IPS-20b (cell line): Measurements from ENCODE around the gene LTBP3.
"Not testable (repeated sequence)": the region's sequence is repeated elsewhere in the genome, so short reads cannot be mapped to it uniquely, and the experiment has no call there.

Source experiments
- H3K27ac ChIP-seq: one replicate; pipeline ENCODE4 v1.5.1; 2013; ENCODE audit warnings: low read length
- H3K27me3 ChIP-seq: 2 replicates; pipeline ENCODE4 v1.6.1; 2013; ENCODE audit warnings: mild to moderate bottlenecking, low read length, inconsistent platforms; ENCODE audit not compliant: insufficient read depth
- H3K36me3 ChIP-seq: 2 replicates; pipeline ENCODE4 v1.6.1; 2013; ENCODE audit warnings: low read depth, mild to moderate bottlenecking, inconsistent platforms, low read length, moderate library complexity; ENCODE audit not compliant: insufficient read depth
- H3K4me1 ChIP-seq: 2 replicates; pipeline ENCODE4 v1.6.1; 2013; ENCODE audit warnings: mild to moderate bottlenecking, control low read depth, inconsistent platforms, low read length, moderate library complexity; ENCODE audit not compliant: insufficient read depth
- H3K4me3 ChIP-seq: 2 replicates; pipeline ENCODE4 v1.5.1; 2013; ENCODE audit warnings: mild to moderate bottlenecking, low read length, inconsistent platforms
- H3K9ac ChIP-seq: 2 replicates; pipeline ENCODE4 v1.6.1; 2013; ENCODE audit warnings: low read depth, mild to moderate bottlenecking, inconsistent platforms, low read length, moderate library complexity
- H3K9me3 ChIP-seq: 2 replicates; pipeline ENCODE4 v1.6.1; 2013; ENCODE audit warnings: mild to moderate bottlenecking, low read depth, low read length, inconsistent platforms; ENCODE audit not compliant: insufficient read depth

Gene LTBP3

DNA sequence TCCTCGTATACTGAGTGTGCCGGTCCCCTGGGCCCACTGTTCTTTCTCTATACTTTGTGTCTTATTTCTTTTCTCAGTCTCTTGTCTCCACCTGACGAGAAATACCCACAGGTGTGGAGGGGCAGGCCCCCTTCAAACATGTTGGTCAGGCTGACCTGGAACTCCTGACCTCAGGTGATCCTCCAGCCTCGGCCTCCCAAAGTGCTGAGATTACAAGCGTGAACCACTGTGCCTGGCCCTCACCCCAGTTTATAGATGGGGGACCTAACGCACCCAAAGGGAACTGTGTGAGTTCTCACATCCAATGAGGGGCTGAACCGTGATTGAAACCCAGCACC lies 34.6 kb downstream of the LTBP3 start:
- Histone ChIP-seq H3K36me3 (peaks cover 11% of the 10 kb centered on the region; the same call in 1 of the 2 replicates), H3K27me3 (peaks cover 11% of the 10 kb centered on the region)
- H3K9me3 ChIP-seq, H3K4me3 ChIP-seq, H3K9ac ChIP-seq, H3K27ac ChIP-seq, H3K4me1 ChIP-seq: not testable (repeated sequence)

GRCh38 chr11:65522718-65523630 lies 35.2 kb downstream of the LTBP3 start:
- Histone ChIP-seq H3K27me3 (peaks cover 11% of the 10 kb centered on the region), H3K36me3 (peaks cover 10% of the 10 kb centered on the region; the same call in 1 of the 2 replicates)
- not testable (repeated sequence) for H3K9me3 ChIP-seq, H3K4me3 ChIP-seq, H3K4me1 ChIP-seq, H3K9ac ChIP-seq, H3K27ac ChIP-seq

DNA sequence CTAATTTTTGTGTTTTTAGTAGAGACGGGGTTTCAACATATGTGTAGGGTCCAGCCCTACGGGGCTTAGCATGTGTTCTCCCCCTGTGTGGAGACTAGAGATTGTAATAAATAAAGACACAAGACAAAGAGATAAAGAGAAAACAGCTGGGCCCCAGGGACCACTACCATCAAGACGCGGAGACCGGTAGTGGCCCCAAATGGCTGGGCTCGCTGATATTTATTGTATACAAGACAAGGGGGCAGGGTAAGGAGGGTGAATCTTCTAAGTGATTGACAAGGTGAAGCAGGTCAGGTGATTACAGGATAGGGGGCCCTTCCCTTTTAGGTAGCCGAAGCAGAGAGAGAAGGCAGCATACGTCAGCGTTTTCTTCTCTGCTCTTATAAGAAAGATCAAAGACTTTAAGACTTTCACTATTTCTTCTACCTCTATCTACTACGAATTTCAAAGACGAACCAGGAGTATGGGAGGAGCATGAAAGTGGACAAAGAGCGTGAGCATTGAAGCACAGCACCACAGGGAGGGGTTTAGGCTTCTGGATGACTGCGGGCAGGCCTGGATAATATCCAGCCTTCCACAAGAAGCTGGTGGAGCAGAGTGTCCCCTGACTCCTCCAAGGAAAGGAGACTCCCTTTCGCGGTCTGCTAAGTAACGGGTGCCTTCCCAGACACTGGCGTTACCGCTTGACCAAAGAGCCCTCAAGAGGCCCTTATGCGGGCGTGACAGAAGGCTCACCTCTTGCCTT lies 36.2 kb downstream of the LTBP3 start:
- H3K36me3 ChIP-seq, H3K4me1 ChIP-seq, H3K27ac ChIP-seq, H3K4me3 ChIP-seq, H3K9me3 ChIP-seq, H3K9ac ChIP-seq: not testable (repeated sequence)
- H3K27me3 ChIP-seq: peaks cover 11% of the 10 kb centered on the region

GRCh38 chr11:65518941-65519549 lies 39.1 kb downstream of the LTBP3 start:
- H3K36me3 ChIP-seq, H3K27me3 ChIP-seq, H3K9ac ChIP-seq, H3K4me3 ChIP-seq, H3K4me1 ChIP-seq, H3K9me3 ChIP-seq, H3K27ac ChIP-seq: not testable (repeated sequence)

DNA sequence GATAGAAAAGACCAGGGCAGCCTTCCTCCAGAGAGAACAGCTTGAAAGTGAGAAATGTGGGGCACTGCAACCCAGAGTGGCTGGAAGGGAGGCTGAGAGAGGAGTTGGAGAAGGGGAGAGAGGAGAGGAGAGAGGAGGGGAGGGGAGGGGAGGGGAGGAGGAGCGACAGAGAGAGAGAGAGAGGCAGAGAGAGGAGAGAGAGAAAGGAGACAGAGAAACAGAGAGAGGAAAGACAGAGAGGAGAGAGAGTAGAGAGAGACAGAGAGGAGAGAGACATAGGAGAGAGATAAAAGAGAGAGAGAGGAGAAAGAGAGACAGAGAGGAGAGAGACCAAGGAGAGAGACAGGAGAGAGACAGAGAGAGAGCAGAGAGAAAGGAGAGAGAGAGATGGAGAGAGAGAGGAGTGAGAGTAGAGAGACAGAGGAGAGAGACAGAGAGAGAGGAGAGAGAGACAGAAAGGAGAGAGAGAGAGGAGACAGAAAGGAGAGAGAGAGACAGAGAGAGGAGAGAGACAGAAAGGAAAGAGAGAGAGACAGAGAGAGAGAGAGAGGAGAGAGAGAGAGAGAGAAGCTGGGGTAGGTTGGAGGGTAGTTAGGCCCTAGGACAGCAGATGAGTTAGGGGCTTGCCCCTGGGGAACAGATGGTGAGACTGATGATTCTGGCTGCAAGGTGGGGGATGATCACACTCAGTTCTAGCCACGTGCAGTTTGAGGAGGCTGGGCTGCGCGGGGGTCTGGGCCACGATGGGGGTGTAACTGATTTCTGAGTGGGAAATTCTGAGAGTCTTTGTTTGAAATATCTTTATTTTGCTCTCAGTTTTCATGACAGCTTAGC lies 41.8 kb downstream of the LTBP3 start:
- Histone ChIP-seq H3K4me1 (no peaks in the 10 kb centered on the region), H3K4me3 (no peak overlapping the region), H3K36me3 (no peaks in the 10 kb centered on the region), H3K27ac (no peak overlapping the region), H3K27me3 (no peaks in the 10 kb centered on the region), H3K9me3 (no peaks in the 10 kb centered on the region), H3K9ac (no peak overlapping the region)

DNA sequence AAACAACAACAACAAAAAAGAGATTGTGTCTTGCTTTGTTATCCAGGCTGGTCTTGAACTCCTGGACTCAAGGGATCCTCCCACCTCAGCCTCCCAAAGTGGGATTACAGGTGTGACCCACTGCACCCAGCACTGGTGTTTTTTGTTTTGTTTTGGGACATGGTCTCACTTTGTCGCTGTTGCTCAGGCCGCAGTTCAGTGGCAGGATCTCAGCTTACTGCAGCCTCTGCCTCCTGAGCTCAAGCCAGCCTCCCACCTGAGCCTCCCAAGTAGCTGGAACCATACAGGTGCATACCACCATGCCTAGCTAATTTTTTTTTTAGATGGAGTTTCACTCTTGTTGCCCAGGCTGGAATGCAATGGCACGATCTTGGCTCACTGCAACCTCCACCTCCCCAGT lies 45.8 kb downstream of the LTBP3 start:
- H3K4me1 ChIP-seq, H3K36me3 ChIP-seq, H3K27me3 ChIP-seq, H3K9me3 ChIP-seq, H3K27ac ChIP-seq, H3K9ac ChIP-seq, H3K4me3 ChIP-seq: not testable (repeated sequence)

DNA sequence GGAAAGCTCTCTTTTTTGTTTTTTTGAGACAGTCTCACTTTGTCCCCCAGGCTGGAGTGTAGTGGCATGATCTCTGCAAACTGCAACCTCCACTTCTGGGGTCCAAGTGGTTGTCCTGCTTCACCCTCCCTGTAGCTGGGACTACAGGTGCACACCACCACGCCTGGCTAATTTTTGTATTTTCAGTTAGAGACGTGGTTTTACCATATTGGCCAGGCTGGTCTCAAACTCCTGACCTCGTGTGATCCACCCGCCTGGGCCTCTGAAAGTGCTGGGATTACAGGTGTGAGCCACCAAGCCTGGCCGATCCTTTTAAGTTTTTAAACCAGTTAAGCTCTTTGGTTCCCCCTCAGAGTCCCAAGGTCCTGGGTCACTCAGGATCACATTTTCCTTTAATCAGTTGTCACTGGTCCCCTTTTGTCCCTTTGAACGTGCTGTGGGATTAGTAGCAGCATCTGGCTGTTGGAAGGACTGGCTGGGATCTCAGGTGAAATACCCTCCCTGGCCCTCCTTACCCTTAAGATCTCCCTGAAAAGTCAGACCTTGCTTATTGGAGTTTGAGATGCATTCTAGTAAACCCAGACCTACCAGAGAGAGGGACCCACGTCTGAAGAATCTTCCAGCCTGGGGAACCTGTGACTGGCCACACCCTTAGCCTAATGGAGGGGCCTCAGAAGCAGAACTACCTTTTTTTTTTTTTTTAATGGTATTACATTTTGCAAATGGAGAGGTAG lies 51.2 kb downstream of the LTBP3 start:
- Histone ChIP-seq H3K27ac (no peak overlapping the region), H3K4me1 (peaks cover 9% of the 10 kb centered on the region; the same call in 1 of the 2 replicates), H3K36me3 (peaks cover 51% of the 10 kb centered on the region), H3K27me3 (no peaks in the 10 kb centered on the region), H3K4me3 (peak overlapping the region; percentile 96; the same call in 1 of the 2 replicates), H3K9me3 (no peaks in the 10 kb centered on the region), H3K9ac (peak overlapping the region; percentile 7; the same call in 1 of the 2 replicates)

DNA sequence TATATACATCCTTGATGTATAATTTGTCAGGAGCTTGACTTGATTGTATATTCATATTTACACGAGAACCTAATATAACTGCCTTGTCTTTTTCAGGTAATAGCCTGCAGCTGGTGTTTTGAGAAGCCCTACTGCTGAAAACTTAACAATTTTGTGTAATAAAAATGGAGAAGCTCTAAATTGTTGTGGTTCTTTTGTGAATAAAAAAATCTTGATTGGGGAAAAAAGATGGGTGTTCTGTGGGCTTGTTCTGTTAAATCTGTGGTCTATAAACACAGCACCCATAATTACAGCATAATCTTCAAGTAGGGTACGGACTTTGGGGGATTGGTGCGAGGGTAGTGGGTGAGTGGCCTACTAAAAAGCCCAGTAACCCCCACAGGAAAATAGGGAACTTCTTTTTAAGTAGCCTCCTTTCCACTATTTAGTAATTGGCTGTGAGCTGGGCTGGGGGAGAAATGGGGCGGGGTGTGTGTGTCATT lies 51.8 kb downstream of the LTBP3 start:
- H3K9me3 ChIP-seq: no peaks in the 10 kb centered on the region
- peaks cover 9% of the 10 kb centered on the region; the same call in 1 of the 2 replicates for H3K4me1 ChIP-seq
- peak overlapping the region; percentile 96 for H3K4me3 ChIP-seq
- no peak overlapping the region for H3K27ac ChIP-seq
- no peak overlapping the region for H3K9ac ChIP-seq
- peaks cover 57% of the 10 kb centered on the region for H3K36me3 ChIP-seq
- H3K27me3 ChIP-seq: no peaks in the 10 kb centered on the region

DNA sequence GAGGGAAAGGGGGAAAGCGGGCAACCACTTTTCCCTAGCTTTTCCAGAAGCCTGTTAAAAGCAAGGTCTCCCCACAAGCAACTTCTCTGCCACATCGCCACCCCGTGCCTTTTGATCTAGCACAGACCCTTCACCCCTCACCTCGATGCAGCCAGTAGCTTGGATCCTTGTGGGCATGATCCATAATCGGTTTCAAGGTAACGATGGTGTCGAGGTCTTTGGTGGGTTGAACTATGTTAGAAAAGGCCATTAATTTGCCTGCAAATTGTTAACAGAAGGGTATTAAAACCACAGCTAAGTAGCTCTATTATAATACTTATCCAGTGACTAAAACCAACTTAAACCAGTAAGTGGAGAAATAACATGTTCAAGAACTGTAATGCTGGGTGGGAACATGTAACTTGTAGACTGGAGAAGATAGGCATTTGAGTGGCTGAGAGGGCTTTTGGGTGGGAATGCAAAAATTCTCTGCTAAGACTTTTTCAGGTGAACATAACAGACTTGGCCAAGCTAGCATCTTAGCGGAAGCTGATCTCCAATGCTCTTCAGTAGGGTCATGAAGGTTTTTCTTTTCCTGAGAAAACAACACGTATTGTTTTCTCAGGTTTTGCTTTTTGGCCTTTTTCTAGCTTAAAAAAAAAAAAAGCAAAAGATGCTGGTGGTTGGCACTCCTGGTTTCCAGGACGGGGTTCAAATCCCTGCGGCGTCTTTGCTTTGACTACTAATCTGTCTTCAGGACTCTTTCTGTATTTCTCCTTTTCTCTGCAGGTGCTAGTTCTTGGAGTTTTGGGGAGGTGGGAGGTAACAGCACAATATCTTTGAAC lies 52.5 kb downstream of the LTBP3 start:
- Histone ChIP-seq H3K36me3 (peaks cover 64% of the 10 kb centered on the region), H3K9me3 (no peaks in the 10 kb centered on the region), H3K27ac (no peak overlapping the region), H3K4me3 (peak overlapping the region; percentile 96), H3K9ac (0 out of 2 replicates have a peak overlapping the region, but pooled peaks have one; percentile 25), H3K4me1 (peaks cover 9% of the 10 kb centered on the region; the same call in 1 of the 2 replicates), H3K27me3 (no peaks in the 10 kb centered on the region)
